ENCODE data around the gene TPPP3. TPM values are rescaled to one million over a fixed set of nuclear protein-coding genes. Genes with fewer than 3 reads are reported as not detected.

Gene TPPP3
- not detected for total RNA-seq

DNA sequence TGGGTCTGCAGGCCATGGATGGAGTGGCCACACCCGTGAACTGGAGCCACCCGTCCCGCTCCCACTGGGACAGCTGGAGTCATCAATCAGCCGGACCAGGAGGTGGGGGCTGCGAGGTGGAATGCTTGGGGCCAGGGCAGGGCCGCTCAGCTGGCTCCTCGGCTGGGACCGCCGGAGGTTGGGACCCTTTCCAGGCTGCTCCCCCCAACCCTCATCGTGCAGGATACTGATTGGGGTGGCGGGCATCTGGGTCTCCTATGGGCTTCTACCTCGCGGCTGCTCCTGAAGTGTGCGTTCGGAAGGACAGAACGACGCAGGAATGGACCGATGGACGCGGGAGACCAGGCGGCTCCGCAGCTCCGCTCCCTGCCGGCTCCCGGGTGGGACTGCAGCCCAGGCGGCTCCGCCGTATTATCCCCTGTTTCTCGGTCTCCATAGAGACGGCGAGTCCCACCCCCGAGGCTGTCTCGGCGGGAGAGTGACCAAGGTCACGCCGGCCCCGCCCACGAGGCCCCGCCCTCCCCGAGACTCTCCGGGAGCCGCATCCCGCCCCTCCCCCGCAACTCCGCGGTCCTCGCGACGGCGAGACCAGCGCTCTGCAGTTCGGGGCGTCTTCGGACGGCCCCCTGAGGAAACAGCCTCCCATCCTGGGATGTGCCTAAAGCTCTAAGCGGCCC is at the start of gene TPPP3:
Gene TPPP3, minus strand, starts transcription at position 388 of the 677 bp plus-strand sequence. CDS start 2,387 bp downstream, outside the sequence.
- Mint-ChIP-seq H3K27me3 (ENCODE audit: low read depth) (peaks cover 20% of the 10 kb centered on the region), H3K36me3 (ENCODE audit: low read depth) (no peaks in the 10 kb centered on the region), H3K27ac (no peak within 1 kb of the TSS), H3K4me3 (peak within 1 kb of the TSS; percentile 15), H3K9me3 (no peaks in the 10 kb centered on the region), H3K4me1 (ENCODE audit: low read depth) (peaks cover 7% of the 10 kb centered on the region)
- CTCF ChIA-PET = interaction anchor here (0.6 to 1.8 kb wide), 6 partner anchors 13 to 132 kb away, joined by 3 to 6 read pairs (median 3); no protein-coding TSS in a partner anchor
- intact Hi-C loops (cut with micrococcal nuclease) = loop anchor here (1.0 to 10.0 kb wide), 2 partner anchors 238 to 375 kb away; partner anchors contain the start of genes B3GNT9, FBXL8 and TRADD
- peak; percentile 47 for DNase-seq

DNA sequence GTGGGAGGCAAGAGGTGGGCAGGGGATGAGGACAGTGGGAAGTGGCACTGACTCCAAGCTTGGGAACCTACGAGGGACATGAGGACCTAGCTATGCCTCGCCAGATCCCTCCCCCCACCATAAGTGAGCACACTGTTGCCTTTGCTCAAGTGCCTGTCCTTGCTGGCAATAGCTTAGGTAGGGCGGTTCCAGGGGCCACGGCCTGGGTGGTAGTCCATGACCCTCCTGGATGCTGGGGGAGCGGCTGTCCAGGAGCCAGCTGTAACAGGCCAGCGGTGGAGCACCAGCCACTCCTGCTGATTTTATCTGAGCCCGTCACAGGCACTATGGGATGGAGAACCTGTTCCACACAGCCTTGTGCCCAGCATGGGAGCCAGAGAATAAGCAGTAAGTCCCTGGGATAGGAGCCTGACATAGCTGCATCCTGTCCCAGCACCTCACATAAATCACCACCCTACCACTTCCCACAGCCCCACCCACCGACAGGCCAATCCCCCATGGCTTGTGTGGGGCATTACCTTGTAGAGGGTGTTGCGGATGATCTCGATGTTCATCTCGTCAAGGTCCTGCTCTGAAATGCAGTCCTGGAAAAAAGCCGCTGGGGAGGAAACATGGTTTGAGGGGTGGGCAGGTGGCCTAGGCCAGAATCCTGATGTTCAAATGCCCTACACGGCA is 49.4 kb upstream of the TPPP3 start:
- H3K4me1 Mint-ChIP-seq (ENCODE audit: low read depth) = no peaks in the 10 kb centered on the region
- no peak overlapping the region for H3K27ac Mint-ChIP-seq
- H3K27me3 Mint-ChIP-seq (ENCODE audit: low read depth) = no peaks in the 10 kb centered on the region
- intact Hi-C loops (cut with micrococcal nuclease) = loop anchor here (10.0 kb wide), 1 partner anchor 468 kb away; no protein-coding TSS in a partner anchor
- peaks cover 5% of the 10 kb centered on the region for H3K36me3 Mint-ChIP-seq (ENCODE audit: low read depth)
- no peak for DNase-seq
- H3K9me3 Mint-ChIP-seq = no peaks in the 10 kb centered on the region
- CTCF ChIA-PET = interaction anchor here (0.6 to 0.8 kb wide), 6 partner anchors 23 to 95 kb away, joined by 3 to 6 read pairs (median 3); no protein-coding TSS in a partner anchor
- H3K4me3 Mint-ChIP-seq = no peak overlapping the region

DNA sequence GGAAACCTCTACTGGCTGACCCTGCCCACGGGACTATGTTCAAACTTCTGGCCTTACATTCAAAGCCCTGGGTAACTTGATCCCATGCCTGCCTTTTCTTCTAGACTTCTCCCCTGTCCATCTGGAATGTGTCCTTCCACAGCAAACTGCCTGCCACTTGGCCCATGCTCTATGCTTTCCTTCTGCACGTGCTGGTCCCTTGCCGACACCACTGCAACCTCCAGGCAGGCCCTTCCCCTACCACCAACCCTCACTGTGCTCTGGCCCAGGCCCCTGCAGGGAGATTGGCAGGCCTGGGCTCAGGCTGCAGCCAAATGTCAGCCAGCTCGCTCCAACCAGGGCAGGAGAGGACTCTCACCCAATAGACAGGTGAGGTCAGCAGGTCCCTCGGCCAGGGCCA is 48.6 kb upstream of the TPPP3 start:
- no peak for DNase-seq
- Mint-ChIP-seq H3K36me3 (ENCODE audit: low read depth) (peaks cover 5% of the 10 kb centered on the region), H3K9me3 (no peaks in the 10 kb centered on the region), H3K4me1 (ENCODE audit: low read depth) (no peaks in the 10 kb centered on the region), H3K27ac (no peak overlapping the region), H3K4me3 (no peak overlapping the region), H3K27me3 (ENCODE audit: low read depth) (no peaks in the 10 kb centered on the region)
- intact Hi-C loops (cut with micrococcal nuclease) = loop anchor here (10.0 kb wide), 1 partner anchor 467 kb away; no protein-coding TSS in a partner anchor
- CTCF ChIA-PET = interaction anchor here (0.6 kb wide), 1 partner anchor 72 kb away, joined by 3 read pairs; no protein-coding TSS in a partner anchor

DNA sequence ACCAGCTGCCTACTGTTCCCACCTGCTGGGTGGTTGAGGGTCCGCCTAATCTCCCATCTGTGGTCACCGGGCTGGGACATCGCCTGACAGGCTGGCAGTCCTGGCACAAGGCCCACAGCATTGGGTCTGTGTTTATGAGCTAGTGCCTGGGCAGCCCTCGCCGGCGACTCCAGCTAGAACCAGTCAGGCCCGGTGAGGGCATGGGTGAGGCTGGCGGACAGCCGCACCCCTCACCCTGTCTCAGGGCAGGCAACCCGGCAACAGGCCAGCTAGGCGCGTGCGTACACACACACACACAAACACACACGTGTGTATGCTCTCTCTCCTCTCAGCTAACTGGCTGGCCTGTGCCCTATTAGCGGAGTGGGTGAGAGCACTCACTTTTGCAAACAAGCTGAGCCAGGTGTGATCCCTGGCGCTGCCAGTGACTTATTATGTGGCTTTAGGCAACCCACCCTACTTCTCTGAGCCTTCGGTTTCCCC is 48.0 kb upstream of the TPPP3 start:
- Mint-ChIP-seq H3K27ac (no peak overlapping the region), H3K36me3 (ENCODE audit: low read depth) (peaks cover 5% of the 10 kb centered on the region), H3K9me3 (no peaks in the 10 kb centered on the region), H3K27me3 (ENCODE audit: low read depth) (no peaks in the 10 kb centered on the region), H3K4me1 (ENCODE audit: low read depth) (no peaks in the 10 kb centered on the region), H3K4me3 (no peak overlapping the region)
- intact Hi-C loops (cut with micrococcal nuclease) = loop anchor here (10.0 kb wide), 1 partner anchor 467 kb away; no protein-coding TSS in a partner anchor
- no peak for DNase-seq
- CTCF ChIA-PET = interaction anchor here (1.1 kb wide), 1 partner anchor 80 kb away, joined by 3 read pairs; no protein-coding TSS in a partner anchor

DNA sequence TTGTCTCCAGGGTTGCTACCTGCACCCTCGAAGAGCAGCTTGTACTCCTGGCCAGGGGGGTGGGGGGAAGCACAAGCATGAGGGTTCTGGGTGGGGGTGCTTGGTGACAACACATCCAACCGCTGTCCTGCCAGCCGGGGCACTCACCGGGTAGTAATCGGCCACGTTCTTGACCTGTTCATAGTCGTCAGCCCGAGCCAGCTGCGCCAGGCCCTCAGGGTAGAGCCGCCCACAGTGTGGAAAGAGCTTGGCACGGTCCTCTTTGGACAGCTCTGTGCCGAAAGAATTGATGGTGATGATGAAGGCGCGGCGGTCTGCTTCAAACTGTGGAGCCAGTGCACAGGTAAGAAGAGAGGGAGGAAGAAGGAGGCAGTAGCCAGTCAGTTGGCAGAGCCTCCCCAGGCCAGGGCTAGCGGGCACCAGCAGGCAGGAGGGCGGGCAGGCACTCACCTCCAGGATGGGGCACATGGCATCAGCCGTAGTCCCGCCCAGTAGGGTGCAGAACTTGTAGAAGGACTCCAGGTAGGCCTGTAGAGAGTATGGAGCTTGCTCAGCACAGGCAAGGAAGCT is 45.6 kb upstream of the TPPP3 start:
- peaks cover 5% of the 10 kb centered on the region for H3K36me3 Mint-ChIP-seq (ENCODE audit: low read depth)
- no peak overlapping the region for H3K4me3 Mint-ChIP-seq
- H3K27ac Mint-ChIP-seq = no peak overlapping the region
- H3K9me3 Mint-ChIP-seq = no peaks in the 10 kb centered on the region
- no peak for DNase-seq
- H3K4me1 Mint-ChIP-seq (ENCODE audit: low read depth) = no peaks in the 10 kb centered on the region
- intact Hi-C loops (cut with micrococcal nuclease) = no loop called here
- CTCF ChIA-PET = interaction anchor here (0.7 to 1.6 kb wide), 4 partner anchors 11 to 75 kb away, joined by 3 read pairs; no protein-coding TSS in a partner anchor
- H3K27me3 Mint-ChIP-seq (ENCODE audit: low read depth) = no peaks in the 10 kb centered on the region

DNA sequence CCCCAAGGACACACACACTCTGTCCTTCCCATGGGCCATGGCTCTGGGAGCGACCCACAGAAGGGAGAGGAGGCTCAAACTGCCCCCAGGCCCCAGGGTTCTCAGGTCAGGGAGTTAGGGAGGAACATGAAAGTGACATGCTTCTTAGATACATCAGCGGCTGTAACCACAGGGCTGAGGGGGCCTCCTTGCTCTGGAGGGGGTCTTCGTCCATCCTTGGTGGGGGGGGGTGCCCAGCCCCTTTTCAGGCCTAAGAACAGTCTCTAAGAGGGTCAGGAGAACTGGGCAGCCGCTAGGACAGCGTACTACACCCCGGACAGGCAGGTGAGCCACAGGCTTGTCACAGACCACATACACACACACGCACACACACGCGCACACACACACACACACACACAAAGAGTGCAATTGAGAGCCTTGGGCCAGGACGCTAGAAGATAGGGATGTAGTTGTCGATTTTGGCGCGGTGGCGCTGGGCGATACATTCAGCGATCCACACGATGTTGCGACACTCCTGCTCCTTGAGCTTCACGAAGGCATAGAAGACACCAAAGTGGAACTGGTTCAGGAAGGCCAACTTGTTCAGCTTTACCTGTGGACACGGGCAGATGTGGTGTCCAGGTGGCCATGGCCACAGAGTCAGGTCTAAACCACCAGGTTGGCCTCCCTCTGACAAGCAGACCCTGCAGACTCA is 44.9 kb upstream of the TPPP3 start:
- no peaks in the 10 kb centered on the region for H3K27me3 Mint-ChIP-seq (ENCODE audit: low read depth)
- H3K9me3 Mint-ChIP-seq = no peaks in the 10 kb centered on the region
- H3K4me3 Mint-ChIP-seq = no peak overlapping the region
- peaks cover 5% of the 10 kb centered on the region for H3K36me3 Mint-ChIP-seq (ENCODE audit: low read depth)
- no peak overlapping the region for H3K27ac Mint-ChIP-seq
- H3K4me1 Mint-ChIP-seq (ENCODE audit: low read depth) = no peaks in the 10 kb centered on the region
- DNase-seq = no peak
- intact Hi-C loops (cut with micrococcal nuclease) = no loop called here
- CTCF ChIA-PET = interaction anchor here (0.8 to 1.6 kb wide), 3 partner anchors 12 to 76 kb away, joined by 3 read pairs; no protein-coding TSS in a partner anchor

DNA sequence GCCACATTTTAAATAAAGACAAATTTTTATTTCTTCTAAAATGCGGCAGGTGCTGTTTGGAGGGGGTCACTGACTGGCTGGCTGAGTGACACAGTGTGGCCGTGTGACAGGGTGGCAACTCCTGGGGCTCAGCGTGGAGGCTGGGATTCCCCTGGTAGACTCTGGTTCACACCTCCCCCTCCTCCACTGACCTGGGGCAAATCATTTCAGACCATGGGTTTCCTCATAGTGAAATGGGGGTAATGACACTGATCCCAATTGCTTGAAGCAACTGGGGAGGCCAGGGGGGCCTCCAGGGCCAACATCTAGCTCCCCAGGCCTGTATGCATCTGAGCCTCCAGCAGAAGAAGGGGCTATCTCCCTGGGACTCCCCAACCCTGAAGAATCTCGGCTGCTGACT is 44.2 kb upstream of the TPPP3 start:
- H3K9me3 Mint-ChIP-seq = no peaks in the 10 kb centered on the region

DNA sequence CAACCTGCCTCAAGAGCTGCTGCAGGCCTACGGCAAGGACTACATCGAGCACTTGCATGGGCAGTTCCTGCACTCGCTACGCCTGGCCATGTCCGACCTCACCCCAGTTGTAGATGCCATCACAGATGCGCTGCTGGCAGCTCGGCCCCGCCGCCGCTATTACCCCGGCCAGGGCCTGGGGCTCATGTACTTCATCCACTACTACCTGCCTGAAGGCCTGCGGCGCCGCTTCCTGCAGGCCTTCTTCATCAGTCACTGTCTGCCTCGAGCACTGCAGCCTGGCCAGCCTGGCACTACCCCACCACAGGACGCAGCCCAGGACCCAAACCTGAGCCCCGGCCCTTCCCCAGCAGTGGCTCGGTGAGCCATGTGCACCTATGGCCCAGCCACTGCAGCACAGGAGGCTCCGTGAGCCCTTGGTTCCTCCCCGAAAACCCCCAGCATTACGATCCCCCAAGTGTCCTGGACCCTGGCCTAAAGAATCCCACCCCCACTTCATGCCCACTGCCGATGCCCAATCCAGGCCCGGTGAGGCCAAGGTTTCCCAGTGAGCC is 43.4 kb upstream of the TPPP3 start:
- CTCF ChIA-PET = no interaction called here
- H3K4me1 Mint-ChIP-seq (ENCODE audit: low read depth) = peaks cover 3% of the 10 kb centered on the region
- H3K27me3 Mint-ChIP-seq (ENCODE audit: low read depth) = peaks cover 5% of the 10 kb centered on the region
- H3K36me3 Mint-ChIP-seq (ENCODE audit: low read depth) = peaks cover 5% of the 10 kb centered on the region
- no peak overlapping the region for H3K27ac Mint-ChIP-seq
- no peak overlapping the region for H3K4me3 Mint-ChIP-seq
- intact Hi-C loops (cut with micrococcal nuclease) = no loop called here
- DNase-seq = no peak
- no peaks in the 10 kb centered on the region for H3K9me3 Mint-ChIP-seq

More for the DNA sequence above, 44.2 kb upstream of the TPPP3 start:
- CTCF ChIA-PET = interaction anchor here (1.6 kb wide), 1 partner anchor 16 kb away, joined by 3 read pairs; no protein-coding TSS in a partner anchor
- H3K27ac Mint-ChIP-seq = no peak overlapping the region
- peaks cover under 1% of the 10 kb centered on the region for H3K4me1 Mint-ChIP-seq (ENCODE audit: low read depth)
- peak; percentile 20 for DNase-seq
- H3K36me3 Mint-ChIP-seq (ENCODE audit: low read depth) = peaks cover 5% of the 10 kb centered on the region
- intact Hi-C loops (cut with micrococcal nuclease) = no loop called here
- no peak overlapping the region for H3K4me3 Mint-ChIP-seq
- H3K27me3 Mint-ChIP-seq (ENCODE audit: low read depth) = peaks cover under 1% of the 10 kb centered on the region

DNA sequence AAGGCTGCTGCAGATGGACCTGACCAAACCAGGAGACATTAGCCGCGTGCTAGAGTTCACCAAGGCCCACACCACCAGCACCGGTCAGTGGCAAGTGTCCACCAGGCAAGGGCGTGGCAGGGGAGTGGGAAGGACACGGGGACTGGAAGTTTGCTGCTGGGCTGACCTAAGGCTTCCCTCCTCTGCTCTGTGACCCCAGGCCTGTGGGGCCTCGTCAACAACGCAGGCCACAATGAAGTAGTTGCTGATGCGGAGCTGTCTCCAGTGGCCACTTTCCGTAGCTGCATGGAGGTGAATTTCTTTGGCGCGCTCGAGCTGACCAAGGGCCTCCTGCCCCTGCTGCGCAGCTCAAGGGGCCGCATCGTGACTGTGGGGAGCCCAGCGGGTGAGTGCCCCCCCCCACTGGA is 42.5 kb upstream of the TPPP3 start:
- H3K4me1 Mint-ChIP-seq (ENCODE audit: low read depth) = peaks cover 5% of the 10 kb centered on the region
- H3K36me3 Mint-ChIP-seq (ENCODE audit: low read depth) = peaks cover 5% of the 10 kb centered on the region
- H3K27ac Mint-ChIP-seq = no peak overlapping the region
- no peak for DNase-seq
- H3K4me3 Mint-ChIP-seq = no peak overlapping the region
- intact Hi-C loops (cut with micrococcal nuclease) = no loop called here
- peaks cover 8% of the 10 kb centered on the region for H3K27me3 Mint-ChIP-seq (ENCODE audit: low read depth)
- CTCF ChIA-PET = interaction anchor here (0.6 to 1.5 kb wide), 3 partner anchors 10 to 177 kb away, joined by 3 to 4 read pairs (median 4); no protein-coding TSS in a partner anchor
- no peaks in the 10 kb centered on the region for H3K9me3 Mint-ChIP-seq

DNA sequence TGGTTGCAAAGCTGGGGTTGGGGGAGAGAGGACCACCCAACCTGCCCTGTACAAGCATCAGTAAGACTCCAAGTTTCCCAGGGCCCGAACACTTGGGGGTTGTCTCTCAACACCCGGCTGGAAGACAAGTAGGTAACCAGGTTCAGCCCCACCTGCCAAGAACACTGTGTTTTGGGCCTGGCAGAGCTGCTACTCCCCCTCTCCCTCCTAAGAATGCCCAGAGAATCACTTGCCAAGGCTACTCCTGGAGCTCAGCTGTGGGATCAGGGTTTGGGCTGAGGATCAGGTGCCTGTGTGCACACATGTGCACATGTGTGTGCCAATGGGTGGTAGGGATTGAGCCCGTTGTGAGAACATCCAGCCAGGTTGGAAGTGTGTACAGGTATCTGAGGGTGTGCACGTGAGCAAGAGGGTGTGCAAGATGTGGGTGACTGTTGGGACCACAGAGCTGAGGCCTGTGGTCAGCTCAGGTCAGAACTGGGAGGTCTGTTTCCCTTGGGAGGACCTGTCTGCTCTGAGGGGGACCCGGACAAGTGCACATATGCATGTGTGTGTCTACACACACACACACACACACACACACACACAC is 39.9 kb upstream of the TPPP3 start:
- Mint-ChIP-seq H3K4me3 (no peak overlapping the region), H3K27me3 (ENCODE audit: low read depth) (peaks cover 25% of the 10 kb centered on the region), H3K36me3 (ENCODE audit: low read depth) (no peaks in the 10 kb centered on the region), H3K27ac (no peak overlapping the region), H3K9me3 (no peaks in the 10 kb centered on the region), H3K4me1 (ENCODE audit: low read depth) (peaks cover 10% of the 10 kb centered on the region)
- CTCF ChIA-PET = interaction anchor here (0.8 to 1.4 kb wide), 4 partner anchors 12 to 49 kb away, joined by 3 to 4 read pairs (median 3); no protein-coding TSS in a partner anchor
- intact Hi-C loops (cut with micrococcal nuclease) = no loop called here
- no peak for DNase-seq

DNA sequence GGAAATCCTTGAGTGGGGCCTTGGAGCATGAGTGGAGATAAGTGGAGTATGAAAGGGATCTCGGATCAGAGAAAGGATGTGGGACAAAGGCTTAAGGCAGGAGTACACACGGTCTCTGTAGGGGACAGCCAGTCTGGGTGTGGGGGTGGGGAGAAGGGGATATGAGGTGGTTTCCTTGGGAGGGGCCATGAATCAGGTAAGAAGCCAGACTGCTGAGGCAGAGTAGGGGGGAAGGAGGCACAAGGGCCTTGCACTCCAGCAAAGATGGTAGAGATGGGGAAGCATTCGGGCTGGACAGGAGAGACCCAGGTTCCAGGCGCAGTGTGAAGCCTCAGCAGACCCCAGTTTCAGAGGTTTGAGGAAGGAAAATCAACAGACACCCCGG is 39.2 kb upstream of the TPPP3 start:
- intact Hi-C loops (cut with micrococcal nuclease) = no loop called here
- H3K27me3 Mint-ChIP-seq (ENCODE audit: low read depth) = peaks cover 28% of the 10 kb centered on the region
- H3K36me3 Mint-ChIP-seq (ENCODE audit: low read depth) = no peaks in the 10 kb centered on the region
- H3K4me3 Mint-ChIP-seq = peak overlapping the region; percentile 32
- no peaks in the 10 kb centered on the region for H3K9me3 Mint-ChIP-seq
- H3K27ac Mint-ChIP-seq = no peak overlapping the region
- no peak for DNase-seq
- CTCF ChIA-PET = interaction anchor here (0.6 to 1.1 kb wide), 4 partner anchors 14 to 90 kb away, joined by 3 to 9 read pairs (median 4); no protein-coding TSS in a partner anchor
- peaks cover 10% of the 10 kb centered on the region for H3K4me1 Mint-ChIP-seq (ENCODE audit: low read depth)
